HK-2 (cell line): ENCODE measurements around the gene NAP1L5.

ENCODE experiments used
- DNase-seq: peaks from one replicate; pipeline ENCODE4 v3.0.0-alpha.2; 2018; ENCODE audit not compliant: unreplicated experiment

NAP1L5 gene

DNA sequence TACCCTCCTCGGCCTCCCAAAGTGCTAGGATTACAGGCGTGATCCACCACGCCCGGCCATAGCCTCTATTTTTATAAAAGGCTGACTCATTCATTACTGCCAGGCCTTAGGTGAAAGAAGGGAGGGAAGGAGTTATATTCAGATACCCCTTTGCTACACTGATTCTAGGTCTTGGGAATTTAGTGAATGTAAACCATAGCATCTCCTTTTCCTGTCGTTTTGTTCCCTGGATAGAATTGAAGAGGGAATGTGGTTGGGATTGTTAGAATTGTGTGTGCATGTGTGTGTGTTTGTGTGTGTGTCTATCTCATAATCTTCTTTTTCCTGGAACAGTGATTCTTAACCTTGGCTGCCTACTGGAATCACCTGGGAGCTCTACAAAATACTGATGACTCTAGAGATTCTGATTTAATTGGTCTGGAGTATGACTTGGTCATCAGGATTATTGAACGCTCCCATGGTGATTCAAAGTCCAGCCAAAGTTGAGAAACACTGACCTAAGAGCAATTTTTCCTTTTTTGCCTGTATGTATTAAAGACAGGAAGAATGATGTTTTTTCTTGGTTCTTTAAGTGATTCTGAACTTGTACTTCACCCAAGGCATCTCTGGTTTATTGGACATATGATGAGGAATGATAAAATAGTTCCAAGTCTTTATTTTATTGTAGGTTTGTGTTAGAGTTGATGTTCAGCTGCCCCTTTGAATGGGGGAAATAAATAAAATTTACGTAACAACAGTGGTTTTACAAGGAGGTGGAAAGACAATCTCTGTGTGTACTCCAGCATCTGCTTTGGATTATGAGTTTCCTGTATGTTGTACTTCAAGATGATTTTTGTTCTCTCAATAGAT, 37.0 kb downstream of the NAP1L5 start:
- DNase-seq, result no peak

GRCh38 chr4:88659890-88660208, 37.8 kb downstream of the NAP1L5 start:
- DNase-seq, result no peak

GRCh38 chr4:88659055-88659889, 38.4 kb downstream of the NAP1L5 start:
- DNase-seq, result peak; percentile 36

- DNase-seq, result no peak
Observed at GRCh38 chr4:88655226-88655625, 42.4 kb downstream of the NAP1L5 start.

- no peak for DNase-seq
Observed at GRCh38 chr4:88653371-88653946, 44.2 kb downstream of the NAP1L5 start.

DNA sequence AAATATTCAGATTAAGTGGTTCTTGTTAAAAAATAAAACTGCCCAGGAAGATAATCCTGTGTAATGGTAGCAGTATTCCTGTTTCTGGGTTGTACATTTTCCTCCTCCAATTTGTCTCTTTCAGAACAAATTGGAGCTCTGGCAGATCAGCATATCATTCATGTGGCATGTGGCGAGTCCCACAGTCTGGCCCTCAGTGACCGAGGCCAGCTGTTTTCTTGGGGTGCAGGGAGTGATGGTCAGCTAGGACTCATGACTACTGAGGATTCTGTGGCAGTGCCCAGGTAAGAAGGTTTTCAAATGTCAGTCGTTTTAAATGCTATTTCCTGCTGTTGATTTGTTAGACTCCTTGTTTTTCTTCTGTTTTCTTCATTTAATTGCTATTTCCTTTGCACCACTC, 47.9 kb downstream of the NAP1L5 start:
- no peak for DNase-seq

GRCh38 chr4:88646528-88647280, 50.9 kb downstream of the NAP1L5 start:
- DNase-seq, result no peak

DNA sequence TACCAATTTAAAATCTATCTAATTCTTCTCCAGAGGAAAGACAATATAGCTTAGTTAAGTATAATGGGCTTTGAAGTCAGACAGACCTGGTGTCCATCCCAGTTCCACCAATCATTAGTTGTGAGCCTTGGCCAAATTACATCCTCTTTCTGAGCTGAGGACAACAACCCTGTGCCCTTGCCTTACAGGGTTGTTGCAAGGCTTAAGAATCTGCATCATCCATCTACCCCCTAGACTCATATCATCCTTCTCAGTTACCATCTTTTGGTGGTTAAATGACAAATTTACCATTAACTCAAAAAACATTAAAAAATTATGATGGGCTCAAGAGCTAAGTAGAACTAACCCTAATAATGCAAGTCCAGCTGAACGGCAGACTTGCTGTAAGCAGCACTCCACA, 51.6 kb downstream of the NAP1L5 start:
- DNase-seq, result no peak
